Activated gamma-delta T cell treated with Interleukin-2 at 50 U/mL for 16 hours (primary cell): ENCODE results near the gene BMP8A.

Source experiments
- DNase-seq: peaks from one replicate; pipeline ENCODE4 v3.0.0-alpha.2; 2020

BMP8A gene

DNA sequence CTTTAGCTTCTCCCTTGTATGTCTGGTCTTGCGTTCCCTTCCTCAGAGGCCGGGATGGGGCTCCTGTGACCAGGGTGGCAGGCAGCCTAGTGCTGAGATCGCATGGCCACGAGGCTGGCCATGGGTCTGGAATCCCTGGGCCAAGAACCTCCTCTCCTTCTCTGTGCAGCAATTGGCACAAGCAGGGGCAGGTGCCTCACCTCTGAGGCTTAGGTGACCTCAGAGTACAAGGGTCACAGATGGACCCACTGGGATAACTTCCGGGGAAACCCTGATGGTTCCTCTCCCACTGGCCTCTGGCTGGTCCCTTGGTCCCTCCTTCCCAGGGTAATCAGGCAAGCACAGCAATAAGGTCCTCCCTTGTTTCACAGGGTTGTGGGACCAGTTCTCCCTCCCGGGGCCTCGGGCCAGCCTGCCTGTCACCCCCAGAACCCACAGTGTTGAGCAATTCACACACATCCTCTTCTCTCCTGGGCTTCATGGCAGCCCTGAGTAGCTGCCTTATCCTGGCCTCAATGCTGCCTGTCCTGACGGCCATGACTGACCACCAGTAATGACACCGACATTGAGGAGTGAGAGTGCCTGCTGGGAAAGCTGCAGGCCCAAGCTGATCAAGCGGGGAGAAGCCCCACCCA lies 38.6 kb downstream of the BMP8A start:
- no peak for DNase-seq

- no peak for DNase-seq
These were observed 40.1 kb downstream of the BMP8A start for GRCh38 chr1:39531526-39531925.

GRCh38 chr1:39533442-39533841 lies 42.0 kb downstream of the BMP8A start:
- DNase-seq: no peak

DNA sequence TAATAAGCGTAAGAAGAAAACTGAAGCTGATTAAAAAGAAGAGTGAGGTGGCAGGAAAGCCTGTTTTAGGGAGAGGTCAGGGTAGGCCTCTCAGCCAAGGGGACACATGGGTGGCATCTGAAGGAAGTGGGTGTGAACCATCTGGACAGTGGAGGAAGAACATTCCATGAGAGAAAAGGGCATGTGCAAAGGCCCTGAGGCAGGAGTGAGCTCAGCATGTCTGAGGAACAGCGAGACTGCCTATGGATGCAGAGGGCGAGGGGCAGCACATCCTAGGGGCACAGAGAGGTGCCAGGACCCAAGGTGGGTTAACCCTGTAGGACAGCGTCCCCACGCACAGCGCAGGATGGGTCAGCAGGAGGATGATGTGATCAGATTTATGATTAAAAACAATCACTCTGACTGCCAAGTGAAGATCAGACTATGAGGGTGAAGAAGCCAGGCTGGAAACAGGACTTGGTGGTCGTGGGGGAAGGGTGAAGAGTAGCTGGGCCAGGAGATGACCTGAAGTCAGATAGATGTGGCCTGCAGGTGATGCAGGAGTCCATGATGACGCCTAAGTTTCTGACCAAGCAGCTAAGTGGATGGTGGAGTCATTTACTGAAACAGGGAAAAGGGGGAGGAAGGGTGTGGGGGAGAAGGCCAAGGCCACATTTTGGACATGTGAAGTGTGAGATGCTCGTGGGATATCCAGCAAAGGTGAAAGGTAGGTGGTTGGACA lies 47.3 kb downstream of the BMP8A start:
- DNase-seq: no peak

GRCh38 chr1:39539252-39539790 lies 47.9 kb downstream of the BMP8A start:
- DNase-seq: peak; percentile 41

- no peak for DNase-seq
These were observed 49.1 kb downstream of the BMP8A start for GRCh38 chr1:39540504-39541031.

- DNase-seq: no peak
These were observed 51.5 kb downstream of the BMP8A start for GRCh38 chr1:39542924-39543323.

GRCh38 chr1:39544327-39544726 lies 52.9 kb downstream of the BMP8A start:
- DNase-seq: no peak

GRCh38 chr1:39545531-39545930 lies 54.1 kb downstream of the BMP8A start:
- no peak for DNase-seq

DNA sequence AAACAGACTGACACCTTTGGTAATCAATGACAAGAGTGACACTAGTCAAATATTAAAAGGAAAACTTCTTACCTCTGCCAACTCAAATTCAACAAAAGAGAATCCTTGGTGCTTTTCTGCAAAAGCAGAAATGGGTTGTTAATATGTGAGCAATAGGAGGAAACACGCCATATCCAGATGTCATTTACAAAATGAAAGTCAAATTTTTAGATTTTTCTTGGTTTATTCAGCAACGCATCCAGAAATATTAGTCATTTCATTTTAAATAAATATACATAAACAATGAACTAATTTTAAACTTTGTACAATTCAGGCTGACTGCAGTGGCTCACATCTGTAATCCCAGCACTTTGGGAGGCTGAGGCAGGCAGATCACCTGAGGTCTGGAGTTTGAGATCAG lies 62.8 kb downstream of the BMP8A start:
- no peak for DNase-seq

DNA sequence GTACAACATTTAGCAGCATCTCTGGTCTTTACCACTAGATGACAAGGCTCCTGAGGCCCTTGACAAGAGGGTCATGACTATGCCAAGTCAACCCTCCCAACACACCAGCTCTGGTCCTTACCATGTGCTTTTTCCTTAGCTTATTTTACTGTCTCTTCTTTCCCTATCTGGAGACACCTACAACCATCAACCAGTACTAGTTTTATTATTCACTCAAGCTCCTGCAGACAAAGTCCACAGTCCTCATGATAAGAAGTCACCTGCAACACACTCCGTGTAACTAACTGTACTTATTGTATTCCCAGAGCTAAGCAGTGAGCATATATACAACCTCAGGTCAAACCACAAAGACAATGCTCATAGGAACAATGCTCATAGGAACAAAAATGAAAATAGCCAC lies 69.8 kb downstream of the BMP8A start:
- no peak for DNase-seq

- no peak for DNase-seq
These were observed 71.5 kb downstream of the BMP8A start for GRCh38 chr1:39562886-39563285.

DNA sequence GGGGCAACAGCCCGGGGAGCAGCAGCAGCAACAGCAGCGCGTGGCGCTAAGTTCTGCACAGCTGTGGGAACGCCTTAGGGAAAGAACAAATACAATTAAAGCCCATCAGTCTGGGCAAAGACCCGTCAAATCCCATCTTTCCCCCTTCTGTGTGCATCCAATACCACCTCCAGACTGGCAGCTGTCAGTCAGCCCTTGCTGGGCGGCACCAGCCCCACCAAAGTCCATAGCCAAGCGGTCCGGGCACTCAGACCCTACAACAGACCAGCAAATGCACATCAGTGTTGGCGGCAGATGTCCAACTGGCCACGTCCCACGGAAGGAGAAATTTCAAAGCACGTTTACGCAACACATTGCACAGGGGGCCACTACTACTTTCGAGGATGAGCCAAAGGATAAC lies 72.2 kb downstream of the BMP8A start:
- no peak for DNase-seq

DNA sequence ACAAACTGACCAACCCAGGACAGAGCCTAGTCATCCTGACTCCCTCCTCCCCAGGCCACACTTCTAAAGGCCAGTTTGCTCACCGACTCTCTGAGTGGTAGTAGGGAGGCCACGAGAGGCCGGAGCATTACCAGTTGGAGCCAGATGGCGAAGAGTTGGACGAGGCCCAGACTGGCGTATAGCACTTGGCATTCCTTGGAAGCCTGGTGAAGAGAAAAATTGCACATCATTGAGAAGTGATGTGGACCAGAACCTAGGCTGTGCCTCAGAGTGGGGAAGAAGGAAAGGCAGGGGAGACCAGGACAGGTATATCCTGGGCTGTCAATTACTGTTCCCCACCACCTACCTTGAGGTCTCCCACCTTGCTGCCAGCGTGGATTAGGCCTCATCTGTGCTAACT lies 72.9 kb downstream of the BMP8A start:
- DNase-seq: no peak

DNA sequence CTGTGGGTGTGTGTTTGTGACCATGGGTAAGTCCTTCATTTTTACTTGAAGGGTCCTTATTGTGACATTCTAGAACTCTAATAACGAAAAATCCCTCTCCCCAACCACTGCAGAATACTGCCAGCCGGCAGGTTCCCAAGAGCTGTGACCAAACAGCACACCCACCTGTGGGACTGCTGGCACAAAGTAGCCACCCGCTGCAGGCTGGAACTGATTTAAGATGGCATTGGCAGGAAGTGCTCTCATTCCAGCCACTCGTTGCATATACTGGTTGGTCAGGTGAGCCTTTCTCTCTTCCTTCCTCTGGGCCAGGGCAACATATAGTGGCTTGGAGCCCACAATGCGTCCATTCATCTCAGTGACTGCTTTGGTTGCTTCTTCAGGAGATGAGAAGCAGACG lies 73.5 kb downstream of the BMP8A start:
- no peak for DNase-seq

GRCh38 chr1:39566441-39567137 lies 75.2 kb downstream of the BMP8A start:
- no peak for DNase-seq

DNA sequence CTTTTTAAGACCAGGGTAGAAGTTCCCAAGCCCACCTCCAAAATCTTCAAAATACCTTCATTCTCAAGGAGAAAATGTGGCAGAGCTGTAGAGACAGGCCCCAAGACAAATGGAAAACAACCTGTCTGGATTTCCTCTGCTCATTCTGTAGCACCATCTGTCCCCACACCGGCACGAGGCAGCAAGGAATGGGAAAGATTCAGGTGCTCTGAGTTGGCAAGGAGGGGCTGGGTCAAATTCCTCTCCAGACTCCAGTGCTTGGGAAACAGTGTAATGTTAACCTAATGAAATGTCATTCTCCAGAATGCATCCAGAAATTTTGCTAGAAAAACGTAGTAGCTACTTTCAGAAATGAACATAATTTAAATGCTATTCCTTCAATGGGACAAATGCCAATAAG lies 75.9 kb downstream of the BMP8A start:
- DNase-seq: no peak

DNA sequence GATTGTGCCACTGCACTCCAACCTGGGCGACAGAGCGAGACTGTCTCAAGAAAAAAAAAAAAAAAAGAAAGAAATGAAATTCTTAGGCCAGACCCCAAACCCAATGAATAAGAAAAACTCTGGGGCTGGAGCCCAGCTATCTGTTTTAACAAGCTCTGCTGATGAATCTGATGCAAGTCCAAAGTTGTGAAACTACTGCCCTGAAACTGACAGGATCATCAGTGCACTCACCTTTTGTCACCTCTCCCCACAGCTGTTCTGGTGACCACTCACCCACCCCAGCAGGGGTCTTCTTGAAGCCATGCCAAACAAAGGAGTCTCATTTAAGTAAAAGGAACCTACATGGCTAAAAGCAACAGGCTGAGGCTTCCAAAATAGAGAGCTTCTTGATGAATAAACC lies 76.8 kb downstream of the BMP8A start:
- DNase-seq: no peak

DNA sequence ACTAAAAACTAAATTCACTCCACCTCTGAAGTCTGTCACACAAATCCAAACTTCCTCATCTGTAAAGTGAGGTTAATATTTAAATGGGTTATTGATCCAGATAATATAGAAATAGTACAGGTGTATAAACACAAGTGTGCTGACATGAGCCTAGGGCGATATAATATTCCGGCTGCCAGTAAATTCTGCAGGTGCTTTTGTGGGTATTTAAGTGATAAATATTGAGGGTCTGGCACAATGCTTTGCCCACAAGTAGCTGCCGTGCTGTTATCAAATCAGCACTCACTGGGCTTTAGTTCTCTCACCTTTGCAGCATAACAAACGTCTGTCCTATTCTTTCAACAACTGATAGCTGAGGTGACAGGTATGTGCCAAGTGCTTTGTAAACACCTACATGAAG lies 77.6 kb downstream of the BMP8A start:
- no peak for DNase-seq

DNA sequence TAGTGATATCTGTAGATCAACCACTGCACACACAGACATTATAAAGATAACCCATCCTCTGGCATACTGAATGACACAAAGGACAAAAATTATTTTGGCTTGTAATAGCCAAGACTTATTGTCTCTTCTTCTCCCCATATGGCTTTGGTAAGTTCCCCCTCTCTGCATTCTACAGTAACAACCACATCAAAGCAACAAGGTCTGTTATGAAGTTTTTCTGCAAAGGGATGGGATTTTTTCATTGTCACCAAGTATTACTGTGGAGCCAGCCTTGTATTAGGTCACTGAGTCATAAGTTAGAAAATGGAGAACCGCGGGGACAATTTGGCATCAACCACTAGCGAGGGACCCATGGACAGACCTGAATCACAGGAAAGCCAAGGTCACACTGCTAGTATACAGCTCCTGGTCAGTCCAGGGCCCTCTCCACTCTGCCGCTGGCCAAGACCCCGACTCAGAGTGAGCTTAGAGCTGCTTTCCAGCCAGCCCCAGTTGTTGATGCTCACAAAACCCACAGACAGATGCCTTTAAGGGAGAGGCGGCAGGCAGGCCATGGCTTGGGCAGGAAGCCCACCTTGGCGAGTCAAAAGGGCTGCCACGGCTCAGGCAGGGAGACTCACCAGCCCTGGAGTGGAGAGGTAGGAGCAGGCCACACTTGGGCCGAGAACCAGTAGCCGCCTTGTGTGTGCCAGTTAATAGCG lies 79.2 kb downstream of the BMP8A start:
- no peak for DNase-seq

DNA sequence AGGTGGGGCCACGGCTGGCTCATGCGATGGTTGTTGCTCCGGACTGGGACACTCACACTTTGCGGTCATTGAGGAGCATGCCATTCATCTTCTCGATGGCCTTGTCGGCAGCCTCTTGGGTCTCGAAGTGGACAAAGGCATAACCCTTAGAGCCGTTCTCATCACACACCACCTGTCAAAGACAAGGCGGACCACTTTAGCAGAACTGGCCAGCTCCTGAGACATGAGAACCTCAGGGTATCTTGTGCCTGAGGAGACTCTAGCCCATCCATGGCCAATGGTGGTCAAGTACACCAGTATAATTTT lies 79.7 kb downstream of the BMP8A start:
- no peak for DNase-seq

DNA sequence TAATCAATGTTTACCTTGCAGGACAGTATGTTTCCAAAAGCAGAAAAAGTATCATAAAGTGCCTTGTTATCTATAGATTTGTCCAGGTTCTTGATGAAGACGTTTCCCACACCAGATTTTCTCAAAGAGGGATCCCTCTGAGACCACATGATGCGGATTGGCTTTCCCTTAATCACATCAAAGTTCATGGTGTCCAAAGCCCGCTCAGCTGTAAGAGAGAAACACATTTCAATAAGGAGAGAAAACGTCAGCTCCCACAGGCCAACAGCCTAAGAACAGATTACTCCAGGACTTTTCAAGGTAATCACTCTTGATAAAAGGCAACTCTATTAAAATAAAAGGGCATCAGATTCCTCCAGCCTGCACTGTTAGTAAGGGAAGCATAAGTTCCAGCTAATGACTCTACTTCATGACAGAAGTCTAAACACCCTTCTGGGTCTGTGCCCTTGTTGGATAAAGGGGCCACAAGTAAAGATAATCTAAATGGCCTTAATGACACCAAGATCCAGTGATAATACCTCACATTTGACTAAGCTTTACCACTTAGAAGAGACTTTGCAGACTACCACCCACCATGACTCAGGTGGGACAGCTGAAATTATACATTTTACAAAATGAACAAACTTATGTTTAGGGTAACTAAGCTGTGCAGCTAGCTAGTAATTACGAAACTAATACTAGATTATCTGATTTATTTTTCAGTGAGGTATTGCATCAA lies 81.1 kb downstream of the BMP8A start:
- no peak for DNase-seq

DNA sequence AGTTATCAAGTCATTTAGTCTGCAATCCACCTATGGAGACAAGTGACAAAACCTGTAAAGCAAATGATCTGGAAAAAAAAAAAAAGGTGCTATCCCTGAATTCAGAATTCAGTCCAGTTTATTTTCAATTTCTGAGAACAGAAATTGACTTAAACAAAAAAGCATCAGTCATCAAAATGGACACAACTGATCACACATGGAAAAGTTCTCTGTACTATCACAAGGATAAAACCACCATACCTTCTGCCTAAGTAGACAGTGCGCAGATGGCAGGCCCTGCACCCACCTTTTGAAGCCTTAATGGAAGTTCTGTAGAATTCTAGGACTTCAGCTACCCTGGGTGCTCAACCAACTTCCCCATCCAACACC lies 81.6 kb downstream of the BMP8A start:
- no peak for DNase-seq
